ENCODE data around the gene AASDH. TPM values are rescaled to one million over a fixed set of nuclear protein-coding genes. Genes with fewer than 3 reads are reported as not detected.

The AASDH gene
- total RNA-seq, 2 experiments from 2014 or later, result 12.0 to 16.6 TPM

GRCh38 chr4:56326363-56326762 lies 60.9 kb downstream of the AASDH start:
- H3K27ac Mint-ChIP-seq, result no peak overlapping the region
- peaks cover 3% of the 10 kb centered on the region for H3K27me3 Mint-ChIP-seq
- H3K4me3 Mint-ChIP-seq, result no peak overlapping the region
- H3K36me3 Mint-ChIP-seq, result no peaks in the 10 kb centered on the region
- CTCF ChIA-PET, result no interaction called here
- no peaks in the 10 kb centered on the region for H3K4me1 Mint-ChIP-seq (ENCODE audit: low read depth)
- DNase-seq, result no peak
- no peaks in the 10 kb centered on the region for H3K9me3 Mint-ChIP-seq
- intact Hi-C loops (cut with micrococcal nuclease), result no loop called here
- POLR2A ChIA-PET, result interaction anchor here (0.6 kb wide), 1 partner anchor 98 kb away, joined by 3 read pairs; no protein-coding TSS in a partner anchor

GRCh38 chr4:56324011-56324610 lies 63.2 kb downstream of the AASDH start:
- no peak for DNase-seq
- no peak overlapping the region for H3K27ac Mint-ChIP-seq
- POLR2A ChIA-PET, result no interaction called here
- H3K36me3 Mint-ChIP-seq, result no peaks in the 10 kb centered on the region
- H3K9me3 Mint-ChIP-seq, result no peaks in the 10 kb centered on the region
- H3K4me1 Mint-ChIP-seq (ENCODE audit: low read depth), result no peaks in the 10 kb centered on the region
- peaks cover 3% of the 10 kb centered on the region for H3K27me3 Mint-ChIP-seq
- no peak overlapping the region for H3K4me3 Mint-ChIP-seq
- CTCF ChIA-PET, result no interaction called here
- intact Hi-C loops (cut with micrococcal nuclease), result no loop called here

- Mint-ChIP-seq H3K4me3 (no peak overlapping the region), H3K36me3 (no peaks in the 10 kb centered on the region), H3K4me1 (ENCODE audit: low read depth) (no peaks in the 10 kb centered on the region), H3K9me3 (no peaks in the 10 kb centered on the region), H3K27ac (no peak overlapping the region), H3K27me3 (peaks cover 3% of the 10 kb centered on the region)
- POLR2A ChIA-PET, result no interaction called here
- intact Hi-C loops (cut with micrococcal nuclease), result no loop called here
- DNase-seq, result no peak
- CTCF ChIA-PET, result no interaction called here
Measured at GRCh38 chr4:56323327-56323726, 64.0 kb downstream of the AASDH start.

GRCh38 chr4:56321251-56321650 lies 66.0 kb downstream of the AASDH start:
- Mint-ChIP-seq H3K9me3 (no peaks in the 10 kb centered on the region), H3K27me3 (peaks cover 3% of the 10 kb centered on the region), H3K4me3 (no peak overlapping the region), H3K4me1 (ENCODE audit: low read depth) (no peaks in the 10 kb centered on the region), H3K36me3 (no peaks in the 10 kb centered on the region), H3K27ac (no peak overlapping the region)
- POLR2A ChIA-PET, result no interaction called here
- CTCF ChIA-PET, result no interaction called here
- intact Hi-C loops (cut with micrococcal nuclease), result no loop called here
- DNase-seq, result no peak

- H3K4me1 Mint-ChIP-seq (ENCODE audit: low read depth), result no peaks in the 10 kb centered on the region
- no peak overlapping the region for H3K27ac Mint-ChIP-seq
- H3K27me3 Mint-ChIP-seq, result peaks cover 3% of the 10 kb centered on the region
- no peaks in the 10 kb centered on the region for H3K9me3 Mint-ChIP-seq
- DNase-seq, result no peak
- ChIA-PET POLR2A (interaction anchor here (0.6 kb wide), 1 partner anchor 9 kb away, joined by 3 read pairs; no protein-coding TSS in a partner anchor), CTCF (no interaction called here)
- no peaks in the 10 kb centered on the region for H3K36me3 Mint-ChIP-seq
- intact Hi-C loops (cut with micrococcal nuclease), result no loop called here
- H3K4me3 Mint-ChIP-seq, result no peak overlapping the region
Measured at GRCh38 chr4:56320293-56320692, 67.0 kb downstream of the AASDH start.

GRCh38 chr4:56318555-56318954 lies 68.7 kb downstream of the AASDH start:
- intact Hi-C loops (cut with micrococcal nuclease), result no loop called here
- H3K27me3 Mint-ChIP-seq, result peaks cover 3% of the 10 kb centered on the region
- POLR2A ChIA-PET, result no interaction called here
- CTCF ChIA-PET, result no interaction called here
- no peak for DNase-seq
- no peaks in the 10 kb centered on the region for H3K36me3 Mint-ChIP-seq
- H3K27ac Mint-ChIP-seq, result no peak overlapping the region
- H3K4me1 Mint-ChIP-seq (ENCODE audit: low read depth), result no peaks in the 10 kb centered on the region
- H3K4me3 Mint-ChIP-seq, result no peak overlapping the region
- no peaks in the 10 kb centered on the region for H3K9me3 Mint-ChIP-seq

GRCh38 chr4:56317749-56318148 lies 69.5 kb downstream of the AASDH start:
- DNase-seq, result no peak
- H3K9me3 Mint-ChIP-seq, result no peaks in the 10 kb centered on the region
- H3K4me3 Mint-ChIP-seq, result no peak overlapping the region
- H3K36me3 Mint-ChIP-seq, result no peaks in the 10 kb centered on the region
- intact Hi-C loops (cut with micrococcal nuclease), result no loop called here
- peaks cover 3% of the 10 kb centered on the region for H3K27me3 Mint-ChIP-seq
- ChIA-PET POLR2A (no interaction called here), CTCF (no interaction called here)
- no peak overlapping the region for H3K27ac Mint-ChIP-seq
- no peaks in the 10 kb centered on the region for H3K4me1 Mint-ChIP-seq (ENCODE audit: low read depth)

- Mint-ChIP-seq H3K4me3 (no peak overlapping the region), H3K36me3 (no peaks in the 10 kb centered on the region), H3K27me3 (no peaks in the 10 kb centered on the region), H3K9me3 (no peaks in the 10 kb centered on the region), H3K4me1 (ENCODE audit: low read depth) (no peaks in the 10 kb centered on the region), H3K27ac (no peak overlapping the region)
- POLR2A ChIA-PET, result no interaction called here
- intact Hi-C loops (cut with micrococcal nuclease), result no loop called here
- DNase-seq, result no peak
- CTCF ChIA-PET, result no interaction called here
Measured at GRCh38 chr4:56316011-56316650, 71.2 kb downstream of the AASDH start.

GRCh38 chr4:56315543-56315942 lies 71.7 kb downstream of the AASDH start:
- ChIA-PET POLR2A (no interaction called here), CTCF (no interaction called here)
- Mint-ChIP-seq H3K4me3 (no peak overlapping the region), H3K36me3 (no peaks in the 10 kb centered on the region), H3K27me3 (no peaks in the 10 kb centered on the region), H3K9me3 (no peaks in the 10 kb centered on the region), H3K27ac (no peak overlapping the region), H3K4me1 (ENCODE audit: low read depth) (no peaks in the 10 kb centered on the region)
- intact Hi-C loops (cut with micrococcal nuclease), result no loop called here
- no peak for DNase-seq

- H3K27me3 Mint-ChIP-seq, result no peaks in the 10 kb centered on the region
- no peak overlapping the region for H3K27ac Mint-ChIP-seq
- POLR2A ChIA-PET, result no interaction called here
- no peak overlapping the region for H3K4me3 Mint-ChIP-seq
- no peaks in the 10 kb centered on the region for H3K9me3 Mint-ChIP-seq
- CTCF ChIA-PET, result no interaction called here
- intact Hi-C loops (cut with micrococcal nuclease), result no loop called here
- no peak for DNase-seq
- H3K4me1 Mint-ChIP-seq (ENCODE audit: low read depth), result no peaks in the 10 kb centered on the region
- no peaks in the 10 kb centered on the region for H3K36me3 Mint-ChIP-seq
Measured at GRCh38 chr4:56315041-56315440, 72.2 kb downstream of the AASDH start.

- no peaks in the 10 kb centered on the region for H3K4me1 Mint-ChIP-seq (ENCODE audit: low read depth)
- no peaks in the 10 kb centered on the region for H3K9me3 Mint-ChIP-seq
- POLR2A ChIA-PET, result no interaction called here
- no peak overlapping the region for H3K27ac Mint-ChIP-seq
- no peak overlapping the region for H3K4me3 Mint-ChIP-seq
- intact Hi-C loops (cut with micrococcal nuclease), result no loop called here
- H3K27me3 Mint-ChIP-seq, result no peaks in the 10 kb centered on the region
- CTCF ChIA-PET, result no interaction called here
- no peaks in the 10 kb centered on the region for H3K36me3 Mint-ChIP-seq
- DNase-seq, result no peak
Measured at GRCh38 chr4:56314207-56314915, 72.9 kb downstream of the AASDH start.

- H3K9me3 Mint-ChIP-seq, result no peaks in the 10 kb centered on the region
- H3K27me3 Mint-ChIP-seq, result no peaks in the 10 kb centered on the region
- intact Hi-C loops (cut with micrococcal nuclease), result no loop called here
- CTCF ChIA-PET, result no interaction called here
- H3K4me3 Mint-ChIP-seq, result no peak overlapping the region
- no peaks in the 10 kb centered on the region for H3K4me1 Mint-ChIP-seq (ENCODE audit: low read depth)
- POLR2A ChIA-PET, result no interaction called here
- H3K27ac Mint-ChIP-seq, result no peak overlapping the region
- DNase-seq, result no peak
- H3K36me3 Mint-ChIP-seq, result no peaks in the 10 kb centered on the region
Measured at GRCh38 chr4:56313132-56313531, 74.2 kb downstream of the AASDH start.

All from activated CD4-positive, alpha-beta memory T cell treated with anti-CD3 and anti-CD28 coated beads for 36 hours (primary cell).